Activated naive CD4-positive, alpha-beta T cell treated with anti-CD3 and anti-CD28 coated beads for 36 hours (primary cell): ENCODE results near the gene COBLL1. TPM values are rescaled to one million over a fixed set of nuclear protein-coding genes. Genes with fewer than 3 reads are reported as not detected.

Experiments
- CTCF ChIA-PET: fragments of 350-600 bp; sonication (Branson Sonifier 250); formaldehyde crosslinking; loops from one replicate; lab custom pipeline; 2021; ENCODE audit warnings: antibody characterized with exemption; lab: Charles Lee
- DNase-seq: peaks from one replicate; pipeline ENCODE4 v3.0.0-alpha.2; 2020
- H3K27ac Mint-ChIP-seq: one replicate; pipeline ENCODE4 v1.8.0; 2021; ENCODE audit warnings: mild to moderate bottlenecking, mixed read lengths
- H3K27me3 Mint-ChIP-seq: one replicate; pipeline ENCODE4 v1.8.0; 2021; ENCODE audit warnings: low read depth, mixed read lengths
- H3K36me3 Mint-ChIP-seq: one replicate; pipeline ENCODE4 v1.8.0; 2021; ENCODE audit warnings: low read depth, mixed read lengths
- H3K4me1 Mint-ChIP-seq: one replicate; pipeline ENCODE4 v1.8.0; 2021; ENCODE audit warnings: low read depth, mixed read lengths
- H3K4me3 Mint-ChIP-seq: one replicate; pipeline ENCODE4 v1.8.0; 2021; ENCODE audit warnings: mild to moderate bottlenecking, moderate library complexity, mixed read lengths
- H3K9me3 Mint-ChIP-seq: one replicate; pipeline ENCODE4 v1.8.0; 2021; ENCODE audit warnings: mixed read lengths
- intact Hi-C: fragments of 100-400 bp; cut with micrococcal nuclease; formaldehyde crosslinking; loops from one replicate; pipeline ENCODE4 v1.15.1; 2023
- total RNA-seq, 2 experiments: library from RNA; stranded (reverse); gene quantifications; one replicate each; pipeline ENCODE4 v1.2.3, GENCODE V29; 2021

Gene COBLL1, protein sequence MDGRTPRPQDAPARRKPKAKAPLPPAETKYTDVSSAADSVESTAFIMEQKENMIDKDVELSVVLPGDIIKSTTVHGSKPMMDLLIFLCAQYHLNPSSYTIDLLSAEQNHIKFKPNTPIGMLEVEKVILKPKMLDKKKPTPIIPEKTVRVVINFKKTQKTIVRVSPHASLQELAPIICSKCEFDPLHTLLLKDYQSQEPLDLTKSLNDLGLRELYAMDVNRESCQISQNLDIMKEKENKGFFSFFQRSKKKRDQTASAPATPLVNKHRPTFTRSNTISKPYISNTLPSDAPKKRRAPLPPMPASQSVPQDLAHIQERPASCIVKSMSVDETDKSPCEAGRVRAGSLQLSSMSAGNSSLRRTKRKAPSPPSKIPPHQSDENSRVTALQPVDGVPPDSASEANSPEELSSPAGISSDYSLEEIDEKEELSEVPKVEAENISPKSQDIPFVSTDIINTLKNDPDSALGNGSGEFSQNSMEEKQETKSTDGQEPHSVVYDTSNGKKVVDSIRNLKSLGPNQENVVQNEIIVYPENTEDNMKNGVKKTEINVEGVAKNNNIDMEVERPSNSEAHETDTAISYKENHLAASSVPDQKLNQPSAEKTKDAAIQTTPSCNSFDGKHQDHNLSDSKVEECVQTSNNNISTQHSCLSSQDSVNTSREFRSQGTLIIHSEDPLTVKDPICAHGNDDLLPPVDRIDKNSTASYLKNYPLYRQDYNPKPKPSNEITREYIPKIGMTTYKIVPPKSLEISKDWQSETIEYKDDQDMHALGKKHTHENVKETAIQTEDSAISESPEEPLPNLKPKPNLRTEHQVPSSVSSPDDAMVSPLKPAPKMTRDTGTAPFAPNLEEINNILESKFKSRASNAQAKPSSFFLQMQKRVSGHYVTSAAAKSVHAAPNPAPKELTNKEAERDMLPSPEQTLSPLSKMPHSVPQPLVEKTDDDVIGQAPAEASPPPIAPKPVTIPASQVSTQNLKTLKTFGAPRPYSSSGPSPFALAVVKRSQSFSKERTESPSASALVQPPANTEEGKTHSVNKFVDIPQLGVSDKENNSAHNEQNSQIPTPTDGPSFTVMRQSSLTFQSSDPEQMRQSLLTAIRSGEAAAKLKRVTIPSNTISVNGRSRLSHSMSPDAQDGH
- not detected for total RNA-seq

DNA sequence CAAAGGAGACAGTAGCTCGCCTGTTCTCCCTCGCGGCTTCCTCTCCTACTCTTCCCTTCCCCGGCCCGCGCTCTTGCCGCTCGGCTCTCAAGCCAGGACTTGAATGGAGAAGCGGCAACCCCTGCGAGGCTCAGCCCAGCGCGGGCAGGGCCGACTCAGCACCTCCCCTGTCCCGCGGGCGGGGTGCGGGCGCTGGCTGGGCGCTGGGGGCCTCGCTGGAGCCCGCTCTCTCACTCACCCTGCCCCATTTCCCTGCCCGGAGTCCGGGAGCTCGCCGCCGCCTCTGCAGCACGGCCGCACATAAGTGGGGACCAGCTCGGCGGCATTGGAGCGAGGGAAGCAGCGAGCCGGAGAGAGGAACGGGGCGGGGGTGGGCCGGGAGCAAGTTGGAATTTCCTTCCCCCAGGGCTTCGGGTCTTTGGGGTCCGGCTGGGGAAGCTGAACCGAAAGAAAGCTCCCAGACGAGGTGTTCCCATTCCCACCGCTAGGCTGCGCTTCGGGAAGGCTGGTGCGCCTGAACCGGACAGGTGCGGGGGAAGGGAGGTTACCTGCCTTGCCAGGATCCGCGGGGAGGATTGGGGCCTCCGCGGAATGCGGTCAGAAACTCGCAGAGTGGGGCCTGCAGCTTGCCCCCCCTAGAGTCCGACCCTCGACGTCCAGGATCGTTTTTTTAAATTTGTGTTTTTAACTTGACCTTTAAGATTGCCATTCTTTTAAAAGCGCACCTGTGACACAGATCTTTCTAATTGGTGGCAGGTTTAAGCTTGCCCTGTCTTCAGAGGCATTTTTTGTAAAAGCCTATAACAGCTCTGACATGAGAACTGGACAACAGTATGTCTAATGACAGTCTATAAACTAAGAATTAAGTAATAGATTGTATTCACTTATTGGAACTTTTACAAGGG lies at the start of gene COBLL1:
TSS of gene COBLL1 (minus strand) at position 105 of the 905 bp plus-strand sequence. CDS start 627 bp downstream, outside the sequence.
- Mint-ChIP-seq H3K4me3 (peak within 1 kb of the TSS; percentile 68), H3K27me3 (peaks cover 31% of the 10 kb centered on the region), H3K9me3 (no peaks in the 10 kb centered on the region), H3K36me3 (no peaks in the 10 kb centered on the region), H3K27ac (no peak within 1 kb of the TSS), H3K4me1 (peaks cover 5% of the 10 kb centered on the region)
- CTCF ChIA-PET: interaction anchor here (0.6 to 1.4 kb wide), 10 partner anchors 13 to 965 kb away, joined by 3 to 6 read pairs (median 3); no protein-coding TSS in a partner anchor
- peak; percentile 47 for DNase-seq
- intact Hi-C loops: loop anchor here (5.0 kb wide), 3 partner anchors 70 to 105 kb away; no protein-coding TSS in a partner anchor

DNA sequence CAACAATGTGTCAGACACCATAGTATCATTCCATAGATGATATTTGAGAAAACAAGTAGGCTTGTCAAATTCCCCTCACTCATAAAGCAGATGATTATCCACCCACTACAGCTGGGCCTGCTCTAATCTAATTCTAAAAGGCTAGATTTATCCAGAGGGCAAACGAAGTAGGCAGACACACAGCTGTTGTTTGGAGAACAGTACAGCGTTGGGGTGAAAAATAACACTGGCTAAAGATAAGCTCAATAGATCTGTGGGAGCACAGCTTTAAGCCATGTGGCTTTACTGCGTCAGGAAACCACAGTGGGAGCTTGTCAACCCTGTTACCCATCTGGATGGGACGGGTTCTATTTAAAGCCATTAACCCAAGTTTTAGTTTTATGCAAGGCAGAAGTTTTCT lies 48.9 kb upstream of the COBLL1 start:
- H3K4me1 Mint-ChIP-seq: no peaks in the 10 kb centered on the region
- H3K36me3 Mint-ChIP-seq: no peaks in the 10 kb centered on the region
- H3K9me3 Mint-ChIP-seq: no peaks in the 10 kb centered on the region
- no peak overlapping the region for H3K4me3 Mint-ChIP-seq
- no peak overlapping the region for H3K27ac Mint-ChIP-seq
- intact Hi-C loops: no loop called here
- DNase-seq: no peak
- CTCF ChIA-PET: interaction anchor here (1.4 kb wide), 1 partner anchor 153 kb away, joined by 3 read pairs; no protein-coding TSS in a partner anchor
- peaks cover 2% of the 10 kb centered on the region for H3K27me3 Mint-ChIP-seq

DNA sequence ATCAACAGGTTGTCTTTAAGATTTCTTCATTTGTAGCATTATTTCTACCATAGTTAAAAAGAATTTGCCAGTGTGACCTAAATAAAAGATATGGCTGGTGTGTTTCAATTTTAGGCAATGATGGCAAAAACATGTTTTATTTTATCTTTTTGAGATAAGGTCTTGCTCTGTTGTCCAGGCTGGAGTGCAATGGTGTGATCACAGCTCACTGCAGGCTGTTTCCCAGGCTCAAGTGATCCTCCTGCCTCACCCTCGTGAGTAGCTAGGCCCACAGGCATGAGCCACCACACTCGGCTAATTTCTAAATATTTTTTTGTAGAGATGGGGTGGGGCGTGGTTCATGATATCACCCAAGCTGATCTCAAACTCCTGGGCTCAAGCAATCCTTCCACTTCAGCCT lies 47.0 kb upstream of the COBLL1 start:
- CTCF ChIA-PET: no interaction called here
- H3K4me1 Mint-ChIP-seq: no peaks in the 10 kb centered on the region
- no peaks in the 10 kb centered on the region for H3K9me3 Mint-ChIP-seq
- H3K27me3 Mint-ChIP-seq: peaks cover 2% of the 10 kb centered on the region
- intact Hi-C loops: no loop called here
- H3K4me3 Mint-ChIP-seq: no peak overlapping the region
- H3K36me3 Mint-ChIP-seq: no peaks in the 10 kb centered on the region
- H3K27ac Mint-ChIP-seq: no peak overlapping the region
- no peak for DNase-seq

DNA sequence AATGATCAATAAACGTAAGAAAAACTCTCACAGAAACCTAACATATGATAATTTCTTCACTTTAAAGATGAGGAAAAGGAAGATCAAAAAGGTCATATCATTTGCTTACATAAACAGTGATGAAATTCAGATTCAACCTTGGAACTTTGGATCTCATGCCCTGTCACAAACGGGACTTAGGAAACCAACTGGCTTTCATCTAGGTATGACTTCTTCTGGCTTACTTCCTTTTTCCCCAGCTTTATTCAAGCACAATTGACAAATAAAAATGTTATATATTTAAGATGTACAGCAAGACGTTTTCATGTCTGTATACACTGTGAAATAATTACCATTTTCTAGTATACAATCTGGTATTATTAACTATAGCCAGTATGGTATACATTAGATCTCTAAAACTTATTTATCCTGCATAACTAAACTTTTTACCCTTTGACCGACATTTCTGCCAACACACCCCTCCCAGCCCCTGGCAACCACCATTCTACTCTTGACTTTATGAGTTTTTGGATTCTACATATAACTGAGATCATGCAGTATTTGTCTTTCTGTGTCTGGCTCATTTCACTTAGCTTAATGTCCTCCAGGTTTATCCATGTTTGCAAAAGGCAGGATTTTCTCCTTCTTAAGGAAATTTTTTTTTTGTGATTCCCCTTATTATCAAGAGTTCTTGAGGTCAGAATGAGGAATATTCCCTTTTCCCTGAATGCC lies 46.0 kb upstream of the COBLL1 start:
- intact Hi-C loops: no loop called here
- Mint-ChIP-seq H3K9me3 (no peaks in the 10 kb centered on the region), H3K27me3 (peaks cover 2% of the 10 kb centered on the region), H3K4me3 (no peak overlapping the region), H3K27ac (no peak overlapping the region), H3K4me1 (no peaks in the 10 kb centered on the region), H3K36me3 (no peaks in the 10 kb centered on the region)
- DNase-seq: no peak
- CTCF ChIA-PET: no interaction called here

- no peaks in the 10 kb centered on the region for H3K36me3 Mint-ChIP-seq
- intact Hi-C loops: no loop called here
- CTCF ChIA-PET: interaction anchor here (1.2 kb wide), 1 partner anchor 47 kb away, joined by 3 read pairs; no protein-coding TSS in a partner anchor
Observed at GRCh38 chr2:164882276-164882675, 40.7 kb upstream of the COBLL1 start.

GRCh38 chr2:164881524-164881923 lies 39.9 kb upstream of the COBLL1 start:
- DNase-seq: no peak
- CTCF ChIA-PET: interaction anchor here (1.2 kb wide), 1 partner anchor 48 kb away, joined by 3 read pairs; no protein-coding TSS in a partner anchor
- H3K9me3 Mint-ChIP-seq: peaks cover 2% of the 10 kb centered on the region
- no peaks in the 10 kb centered on the region for H3K4me1 Mint-ChIP-seq
- no peaks in the 10 kb centered on the region for H3K36me3 Mint-ChIP-seq
- H3K27ac Mint-ChIP-seq: no peak overlapping the region
- intact Hi-C loops: no loop called here
- H3K4me3 Mint-ChIP-seq: no peak overlapping the region
- peaks cover 2% of the 10 kb centered on the region for H3K27me3 Mint-ChIP-seq

More at GRCh38 chr2:164882276-164882675, 40.7 kb upstream of the COBLL1 start:
- DNase-seq: no peak
- H3K27ac Mint-ChIP-seq: no peak overlapping the region
- no peak overlapping the region for H3K4me3 Mint-ChIP-seq
- peaks cover 2% of the 10 kb centered on the region for H3K9me3 Mint-ChIP-seq
- peaks cover 2% of the 10 kb centered on the region for H3K27me3 Mint-ChIP-seq
- H3K4me1 Mint-ChIP-seq: no peaks in the 10 kb centered on the region

- Mint-ChIP-seq H3K4me1 (no peaks in the 10 kb centered on the region), H3K27me3 (no peaks in the 10 kb centered on the region), H3K36me3 (no peaks in the 10 kb centered on the region), H3K9me3 (peaks cover 2% of the 10 kb centered on the region), H3K4me3 (no peak overlapping the region), H3K27ac (no peak overlapping the region)
- CTCF ChIA-PET: no interaction called here
- intact Hi-C loops: no loop called here
- no peak for DNase-seq
Observed at GRCh38 chr2:164879901-164880535, 38.4 kb upstream of the COBLL1 start.

DNA sequence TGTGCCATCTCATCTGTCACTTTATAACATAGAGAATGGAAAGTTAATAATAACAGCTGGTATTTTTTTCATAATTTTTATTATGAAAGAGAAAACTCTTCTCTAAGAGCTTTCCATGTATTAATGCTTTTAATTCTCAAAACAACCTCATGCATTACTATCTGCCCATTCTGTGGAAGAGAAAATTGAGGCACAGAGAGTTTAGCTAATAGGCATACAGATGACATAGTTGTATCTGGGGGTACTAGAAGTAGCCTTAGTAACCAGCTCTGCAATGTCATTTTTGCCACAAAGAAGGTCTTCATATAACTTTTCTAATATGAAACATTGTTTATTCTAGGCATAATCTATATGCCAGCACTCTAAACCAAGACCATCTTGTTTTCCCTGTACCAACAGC lies 36.3 kb upstream of the COBLL1 start:
- Mint-ChIP-seq H3K4me3 (no peak overlapping the region), H3K27me3 (peaks cover 4% of the 10 kb centered on the region), H3K4me1 (no peaks in the 10 kb centered on the region), H3K27ac (no peak overlapping the region), H3K9me3 (peaks cover 3% of the 10 kb centered on the region), H3K36me3 (no peaks in the 10 kb centered on the region)
- intact Hi-C loops: no loop called here
- DNase-seq: no peak
- CTCF ChIA-PET: interaction anchor here (1.2 kb wide), 1 partner anchor 9 kb away, joined by 3 read pairs; no protein-coding TSS in a partner anchor

DNA sequence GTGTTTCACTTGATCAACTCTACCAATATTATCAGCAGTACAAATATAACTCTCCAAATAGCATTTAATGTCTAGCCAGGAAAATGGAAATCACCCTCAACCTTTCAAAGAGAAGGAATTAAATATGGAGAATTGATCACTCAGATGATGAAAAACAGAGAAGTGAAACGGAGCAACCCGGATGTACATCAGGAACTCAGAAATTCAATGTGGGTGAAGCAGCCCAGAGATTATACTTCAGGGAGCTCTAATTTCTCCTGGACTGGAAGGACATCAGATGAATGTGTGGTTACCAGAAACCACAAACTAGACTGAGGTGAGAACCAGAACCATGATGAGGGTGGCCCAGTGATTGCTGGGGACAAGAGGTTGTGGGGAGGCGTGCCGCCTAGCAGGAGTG lies 35.5 kb upstream of the COBLL1 start:
- H3K4me1 Mint-ChIP-seq: no peaks in the 10 kb centered on the region
- CTCF ChIA-PET: no interaction called here
- H3K9me3 Mint-ChIP-seq: peaks cover 3% of the 10 kb centered on the region
- H3K36me3 Mint-ChIP-seq: no peaks in the 10 kb centered on the region
- DNase-seq: no peak
- H3K4me3 Mint-ChIP-seq: no peak overlapping the region
- H3K27me3 Mint-ChIP-seq: peaks cover 4% of the 10 kb centered on the region
- intact Hi-C loops: no loop called here
- no peak overlapping the region for H3K27ac Mint-ChIP-seq

- Mint-ChIP-seq H3K27ac (no peak overlapping the region), H3K36me3 (no peaks in the 10 kb centered on the region), H3K4me1 (no peaks in the 10 kb centered on the region), H3K9me3 (peaks cover 2% of the 10 kb centered on the region), H3K27me3 (peaks cover 4% of the 10 kb centered on the region), H3K4me3 (no peak overlapping the region)
- CTCF ChIA-PET: no interaction called here
- intact Hi-C loops: no loop called here
- DNase-seq: no peak
Observed at GRCh38 chr2:164875334-164876205, 33.9 kb upstream of the COBLL1 start.
